Fibroblast of skin of abdomen (primary cell): Measurements from ENCODE around the gene AP1B1.
"Not testable (repeated sequence)": the region's sequence is repeated elsewhere in the genome, so short reads cannot be mapped to it uniquely, and the experiment has no call there.

Experiments
- DNase-seq: peaks from one replicate; pipeline ENCODE4 v3.0.0-alpha.2; 2013

AP1B1 gene

GRCh38 chr22:29348041-29348440 is 40.3 kb downstream of the AP1B1 start:
- DNase-seq, result no peak

GRCh38 chr22:29346659-29347058 is 41.7 kb downstream of the AP1B1 start:
- DNase-seq, result no peak

- no peak for DNase-seq
Measured at GRCh38 chr22:29345932-29346331, 42.4 kb downstream of the AP1B1 start.

GRCh38 chr22:29344889-29345288 is 43.5 kb downstream of the AP1B1 start:
- not testable (repeated sequence) for DNase-seq

GRCh38 chr22:29344137-29344536 is 44.2 kb downstream of the AP1B1 start:
- peak; percentile 93 for DNase-seq

- peak; percentile 72 for DNase-seq
Measured at GRCh38 chr22:29343313-29343805, 45.0 kb downstream of the AP1B1 start.

GRCh38 chr22:29342577-29343312 is 45.6 kb downstream of the AP1B1 start:
- DNase-seq, result no peak

- DNase-seq, result no peak
Measured at GRCh38 chr22:29342177-29342576, 46.2 kb downstream of the AP1B1 start.

GRCh38 chr22:29341849-29342127 is 46.6 kb downstream of the AP1B1 start:
- DNase-seq, result no peak

GRCh38 chr22:29341056-29341848 is 47.1 kb downstream of the AP1B1 start:
- no peak for DNase-seq

- no peak for DNase-seq
Measured at GRCh38 chr22:29340566-29340965, 47.8 kb downstream of the AP1B1 start.

- no peak for DNase-seq
Measured at GRCh38 chr22:29339381-29340235, 48.8 kb downstream of the AP1B1 start.

GRCh38 chr22:29338398-29338797 is 50.0 kb downstream of the AP1B1 start:
- DNase-seq, result no peak

- no peak for DNase-seq
Measured at GRCh38 chr22:29337631-29338284, 50.6 kb downstream of the AP1B1 start.

- no peak for DNase-seq
Measured at GRCh38 chr22:29336751-29337490, 51.4 kb downstream of the AP1B1 start.

GRCh38 chr22:29335656-29336055 is 52.7 kb downstream of the AP1B1 start:
- no peak for DNase-seq

- DNase-seq, result no peak
Measured at GRCh38 chr22:29334696-29335344, 53.5 kb downstream of the AP1B1 start.

- no peak for DNase-seq
Measured at GRCh38 chr22:29334148-29334547, 54.2 kb downstream of the AP1B1 start.

GRCh38 chr22:29332886-29333496 is 55.4 kb downstream of the AP1B1 start:
- DNase-seq, result no peak

GRCh38 chr22:29331658-29332300 is 56.6 kb downstream of the AP1B1 start:
- no peak for DNase-seq
